GM12878 (cell line): ENCODE data around the gene PDIA3. TPM values are rescaled to one million over a fixed set of nuclear protein-coding genes. Genes with fewer than 3 reads are reported as not detected.

ENCODE experiments used
- ATF7 ChIP-seq: fragments of 450-650 bp; IDR thresholded peaks from 2 replicates; pipeline ENCODE4 v1.6.1; 2016; ENCODE audit warnings: low read depth, mild to moderate bottlenecking
- CHD1 ChIP-seq: IDR thresholded peaks from 2 replicates; pipeline ENCODE4 v1.6.1; 2012; ENCODE audit warnings: low read depth, low read length, improper control_type of control experiment
- CHD2 ChIP-seq: IDR thresholded peaks from 2 replicates; pipeline ENCODE4 v1.6.1; 2011; ENCODE audit warnings: low read depth, low read length, improper control_type of control experiment, borderline replicate concordance
- CHD4 ChIP-seq: fragments of 200-600 bp; sonication (generic); IDR thresholded peaks from 2 replicates; pipeline ENCODE4 v1.6.1; 2016; ENCODE audit warnings: mild to moderate bottlenecking
- CREM ChIP-seq: IDR thresholded peaks from 2 replicates; pipeline ENCODE4 v1.6.1; 2014; ENCODE audit warnings: antibody characterized with exemption, low read depth
- FOS ChIP-seq: IDR thresholded peaks from 3 replicates; pipeline ENCODE4 v1.6.1; 2011; ENCODE audit warnings: borderline replicate concordance; ENCODE audit not compliant: insufficient read length; ENCODE audit errors: extremely low read depth
- GATAD2B ChIP-seq: fragments of 450-650 bp; conservative IDR thresholded peaks from 2 replicates; pipeline ENCODE4 v1.6.1; 2017; ENCODE audit warnings: low read depth, mild to moderate bottlenecking, moderate library complexity
- HDAC2 ChIP-seq: fragments of 200-600 bp; sonication (generic); IDR thresholded peaks from 2 replicates; pipeline ENCODE4 v1.6.1; 2017
- HDGF ChIP-seq: fragments of 450-650 bp; IDR thresholded peaks from 2 replicates; pipeline ENCODE4 v1.6.1; 2016; ENCODE audit warnings: antibody characterized with exemption
- IRF3 ChIP-seq: fragments of 450-650 bp; IDR thresholded peaks from 2 replicates; pipeline ENCODE4 v1.6.1; 2014; ENCODE audit warnings: mild to moderate bottlenecking
- JUNB ChIP-seq: IDR thresholded peaks from 2 replicates; pipeline ENCODE4 v1.6.1; 2016; ENCODE audit warnings: antibody characterized with exemption, mild to moderate bottlenecking
- MEF2B ChIP-seq: fragments of 450-650 bp; IDR thresholded peaks from 2 replicates; pipeline ENCODE4 v1.6.1; 2018; ENCODE audit warnings: mild to moderate bottlenecking, moderate library complexity; ENCODE audit not compliant: partially characterized antibody, poor library complexity, severe bottlenecking
- NFYB ChIP-seq: IDR thresholded peaks from 2 replicates; pipeline ENCODE4 v1.6.1; 2011; ENCODE audit warnings: low read depth, mild to moderate bottlenecking, low read length, improper control_type of control experiment, moderate library complexity; ENCODE audit not compliant: insufficient read depth
- POLR2AphosphoS5 ChIP-seq: IDR thresholded peaks from 2 replicates; pipeline ENCODE4 v1.6.1; 2011; ENCODE audit warnings: mild to moderate bottlenecking, low read length, inconsistent platforms
- SIN3A ChIP-seq: IDR thresholded peaks from 2 replicates; pipeline ENCODE4 v1.6.1; 2012; ENCODE audit warnings: low read depth, low read length, improper control_type of control experiment
- SREBF2 ChIP-seq: IDR thresholded peaks from 2 replicates; pipeline ENCODE4 v1.6.1; 2012; ENCODE audit warnings: mild to moderate bottlenecking, low read length
- TAF1 ChIP-seq: IDR thresholded peaks from 2 replicates; pipeline ENCODE4 v1.6.1; 2011; ENCODE audit warnings: mild to moderate bottlenecking, low read depth, low read length, borderline replicate concordance
- TARDBP ChIP-seq: IDR thresholded peaks from 2 replicates; pipeline ENCODE4 v1.6.1; 2016; ENCODE audit warnings: borderline replicate concordance
- YY1 ChIP-seq: IDR thresholded peaks from 2 replicates; pipeline ENCODE4 v1.6.1; 2011; ENCODE audit warnings: low read depth, mild to moderate bottlenecking, low read length
- polyA plus RNA-seq, 11 experiments: library from polyadenylated mRNA; depleted of rRNA in 4 of 11; unstranded in 6 of 11; stranded (reverse) in 5 of 11; fragments of >200 nt; fragmentation: Nextera tagmentation in 4 of 11; fragmentation: Illumina TruSeq in 1 of 11; extraction: Ambion mirVana in 4 of 11; extraction: Trizol in 1 of 11; gene quantifications; 1 replicate in 1 of 11; 2 replicates in 10 of 11; pipeline versions ENCODE4 v1.2.1 to v1.2.3, GENCODE V29; 2011 to 2016; ENCODE audit warnings: inconsistent platforms in 2 of 11, missing spikeins in 2 of 11, low read depth in 1 of 11
- total RNA-seq, 4 experiments: library from RNA; depleted of rRNA in 3 of 4; stranded (reverse); fragments of >200 nt in 3 of 4; fragmentation: Illumina TruSeq in 1 of 4; extraction: Trizol in 1 of 4; gene quantifications; 2 replicates each; pipeline versions ENCODE4 v1.2.1 to v1.2.3, GENCODE V29; 2013 to 2021
- TF ChIP-seq, protein P1 (sequence below): IDR thresholded peaks from 2 replicates; pipeline ENCODE4 v1.6.1; 2012; ENCODE audit warnings: improper control_type of control experiment, low read depth, low read length; ENCODE audit not compliant: insufficient replicate concordance
- TF ChIP-seq, protein P2 (sequence below): IDR thresholded peaks from 2 replicates; pipeline ENCODE4 v1.6.1; 2012; ENCODE audit warnings: low read length, inconsistent platforms
- TF ChIP-seq, protein P3 (sequence below): fragments of 450-650 bp; conservative IDR thresholded peaks from 2 replicates; pipeline ENCODE4 v1.6.1; 2017; ENCODE audit warnings: mild to moderate bottlenecking, moderate library complexity

Gene PDIA3
- total and polyA plus RNA-seq, 10 of the 15 experiments (the other 5 are each of a cell fraction or from before 2014, with no cell fraction given) = 18.2 to 716 (median 181) TPM

- TF ChIP-seq CHD2 (peak; percentile 61; the same call in 1 of the 2 replicates), SIN3A (no peak; the same call in 1 of the 2 replicates), HDGF (peak; percentile 100), POLR2AphosphoS5 (peak; percentile 99), HDAC2 (no peak), JUNB (no peak; the same call in 1 of the 2 replicates), CREM (peak; percentile 62), SREBF2 (no peak), CHD1 (peak; percentile 82), GATAD2B (peak; percentile 69), FOS (peak; percentile 40), NFYB (peak; percentile 77; the same call in 1 of the 2 replicates), TAF1 (peak; percentile 85), IRF3 (peak; percentile 46; the same call in 1 of the 2 replicates), ATF7 (peak; percentile 96), CHD4 (no peak), TARDBP (no peak), YY1 (peak; percentile 89), MEF2B (peak; percentile 82)
- TF ChIP-seq, protein P1, sequence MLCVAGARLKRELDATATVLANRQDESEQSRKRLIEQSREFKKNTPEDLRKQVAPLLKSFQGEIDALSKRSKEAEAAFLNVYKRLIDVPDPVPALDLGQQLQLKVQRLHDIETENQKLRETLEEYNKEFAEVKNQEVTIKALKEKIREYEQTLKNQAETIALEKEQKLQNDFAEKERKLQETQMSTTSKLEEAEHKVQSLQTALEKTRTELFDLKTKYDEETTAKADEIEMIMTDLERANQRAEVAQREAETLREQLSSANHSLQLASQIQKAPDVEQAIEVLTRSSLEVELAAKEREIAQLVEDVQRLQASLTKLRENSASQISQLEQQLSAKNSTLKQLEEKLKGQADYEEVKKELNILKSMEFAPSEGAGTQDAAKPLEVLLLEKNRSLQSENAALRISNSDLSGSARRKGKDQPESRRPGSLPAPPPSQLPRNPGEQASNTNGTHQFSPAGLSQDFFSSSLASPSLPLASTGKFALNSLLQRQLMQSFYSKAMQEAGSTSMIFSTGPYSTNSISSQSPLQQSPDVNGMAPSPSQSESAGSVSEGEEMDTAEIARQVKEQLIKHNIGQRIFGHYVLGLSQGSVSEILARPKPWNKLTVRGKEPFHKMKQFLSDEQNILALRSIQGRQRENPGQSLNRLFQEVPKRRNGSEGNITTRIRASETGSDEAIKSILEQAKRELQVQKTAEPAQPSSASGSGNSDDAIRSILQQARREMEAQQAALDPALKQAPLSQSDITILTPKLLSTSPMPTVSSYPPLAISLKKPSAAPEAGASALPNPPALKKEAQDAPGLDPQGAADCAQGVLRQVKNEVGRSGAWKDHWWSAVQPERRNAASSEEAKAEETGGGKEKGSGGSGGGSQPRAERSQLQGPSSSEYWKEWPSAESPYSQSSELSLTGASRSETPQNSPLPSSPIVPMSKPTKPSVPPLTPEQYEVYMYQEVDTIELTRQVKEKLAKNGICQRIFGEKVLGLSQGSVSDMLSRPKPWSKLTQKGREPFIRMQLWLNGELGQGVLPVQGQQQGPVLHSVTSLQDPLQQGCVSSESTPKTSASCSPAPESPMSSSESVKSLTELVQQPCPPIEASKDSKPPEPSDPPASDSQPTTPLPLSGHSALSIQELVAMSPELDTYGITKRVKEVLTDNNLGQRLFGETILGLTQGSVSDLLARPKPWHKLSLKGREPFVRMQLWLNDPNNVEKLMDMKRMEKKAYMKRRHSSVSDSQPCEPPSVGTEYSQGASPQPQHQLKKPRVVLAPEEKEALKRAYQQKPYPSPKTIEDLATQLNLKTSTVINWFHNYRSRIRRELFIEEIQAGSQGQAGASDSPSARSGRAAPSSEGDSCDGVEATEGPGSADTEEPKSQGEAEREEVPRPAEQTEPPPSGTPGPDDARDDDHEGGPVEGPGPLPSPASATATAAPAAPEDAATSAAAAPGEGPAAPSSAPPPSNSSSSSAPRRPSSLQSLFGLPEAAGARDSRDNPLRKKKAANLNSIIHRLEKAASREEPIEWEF = no peak
- TF ChIP-seq, protein P2, sequence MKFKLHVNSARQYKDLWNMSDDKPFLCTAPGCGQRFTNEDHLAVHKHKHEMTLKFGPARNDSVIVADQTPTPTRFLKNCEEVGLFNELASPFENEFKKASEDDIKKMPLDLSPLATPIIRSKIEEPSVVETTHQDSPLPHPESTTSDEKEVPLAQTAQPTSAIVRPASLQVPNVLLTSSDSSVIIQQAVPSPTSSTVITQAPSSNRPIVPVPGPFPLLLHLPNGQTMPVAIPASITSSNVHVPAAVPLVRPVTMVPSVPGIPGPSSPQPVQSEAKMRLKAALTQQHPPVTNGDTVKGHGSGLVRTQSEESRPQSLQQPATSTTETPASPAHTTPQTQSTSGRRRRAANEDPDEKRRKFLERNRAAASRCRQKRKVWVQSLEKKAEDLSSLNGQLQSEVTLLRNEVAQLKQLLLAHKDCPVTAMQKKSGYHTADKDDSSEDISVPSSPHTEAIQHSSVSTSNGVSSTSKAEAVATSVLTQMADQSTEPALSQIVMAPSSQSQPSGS = peak; percentile 73
- TF ChIP-seq, protein P3, sequence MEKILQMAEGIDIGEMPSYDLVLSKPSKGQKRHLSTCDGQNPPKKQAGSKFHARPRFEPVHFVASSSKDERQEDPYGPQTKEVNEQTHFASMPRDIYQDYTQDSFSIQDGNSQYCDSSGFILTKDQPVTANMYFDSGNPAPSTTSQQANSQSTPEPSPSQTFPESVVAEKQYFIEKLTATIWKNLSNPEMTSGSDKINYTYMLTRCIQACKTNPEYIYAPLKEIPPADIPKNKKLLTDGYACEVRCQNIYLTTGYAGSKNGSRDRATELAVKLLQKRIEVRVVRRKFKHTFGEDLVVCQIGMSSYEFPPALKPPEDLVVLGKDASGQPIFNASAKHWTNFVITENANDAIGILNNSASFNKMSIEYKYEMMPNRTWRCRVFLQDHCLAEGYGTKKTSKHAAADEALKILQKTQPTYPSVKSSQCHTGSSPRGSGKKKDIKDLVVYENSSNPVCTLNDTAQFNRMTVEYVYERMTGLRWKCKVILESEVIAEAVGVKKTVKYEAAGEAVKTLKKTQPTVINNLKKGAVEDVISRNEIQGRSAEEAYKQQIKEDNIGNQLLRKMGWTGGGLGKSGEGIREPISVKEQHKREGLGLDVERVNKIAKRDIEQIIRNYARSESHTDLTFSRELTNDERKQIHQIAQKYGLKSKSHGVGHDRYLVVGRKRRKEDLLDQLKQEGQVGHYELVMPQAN = peak; percentile 93
These were observed 45.9 kb downstream of the PDIA3 start, which contains the start of gene SERF2 (continued) for GRCh38 chr15:43791993-43792760.
